ACHN (cell line): ENCODE measurements around the gene SBK1.

Experiments
- DNase-seq: peaks from one replicate; pipeline ENCODE4 v3.0.0-alpha.2; 2015
- in situ Hi-C: cut with HindIII; loops from 2 replicates; pipeline ENCODE4 v1.10.0; 2017; ENCODE audit warnings: low sequenced_read_pairs, low pct_ligation_motif_present, low pct_unique_long_range_greater_than_20kb

The SBK1 gene

DNA sequence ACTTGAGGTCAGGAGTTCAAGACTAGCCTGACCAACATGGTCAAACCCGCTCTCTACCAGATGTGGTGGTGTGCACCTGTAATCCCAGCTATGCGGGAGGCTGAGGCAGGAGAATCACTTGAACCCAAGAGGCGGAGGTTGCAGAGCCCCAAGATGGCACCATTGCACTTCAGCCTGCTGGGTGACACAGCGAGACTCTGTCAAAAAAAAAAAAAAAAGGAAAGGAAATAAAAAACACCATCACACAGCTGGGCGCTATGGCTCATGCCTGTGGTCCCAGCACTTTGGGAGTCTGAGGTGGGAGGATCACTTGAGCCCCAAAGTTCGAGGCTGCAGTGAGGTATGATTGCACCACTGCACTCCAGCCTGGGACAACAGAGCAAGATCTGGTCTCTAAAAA, 13.3 kb upstream of the SBK1 start:
- in situ Hi-C loops: no loop called here
- DNase-seq: no peak

DNA sequence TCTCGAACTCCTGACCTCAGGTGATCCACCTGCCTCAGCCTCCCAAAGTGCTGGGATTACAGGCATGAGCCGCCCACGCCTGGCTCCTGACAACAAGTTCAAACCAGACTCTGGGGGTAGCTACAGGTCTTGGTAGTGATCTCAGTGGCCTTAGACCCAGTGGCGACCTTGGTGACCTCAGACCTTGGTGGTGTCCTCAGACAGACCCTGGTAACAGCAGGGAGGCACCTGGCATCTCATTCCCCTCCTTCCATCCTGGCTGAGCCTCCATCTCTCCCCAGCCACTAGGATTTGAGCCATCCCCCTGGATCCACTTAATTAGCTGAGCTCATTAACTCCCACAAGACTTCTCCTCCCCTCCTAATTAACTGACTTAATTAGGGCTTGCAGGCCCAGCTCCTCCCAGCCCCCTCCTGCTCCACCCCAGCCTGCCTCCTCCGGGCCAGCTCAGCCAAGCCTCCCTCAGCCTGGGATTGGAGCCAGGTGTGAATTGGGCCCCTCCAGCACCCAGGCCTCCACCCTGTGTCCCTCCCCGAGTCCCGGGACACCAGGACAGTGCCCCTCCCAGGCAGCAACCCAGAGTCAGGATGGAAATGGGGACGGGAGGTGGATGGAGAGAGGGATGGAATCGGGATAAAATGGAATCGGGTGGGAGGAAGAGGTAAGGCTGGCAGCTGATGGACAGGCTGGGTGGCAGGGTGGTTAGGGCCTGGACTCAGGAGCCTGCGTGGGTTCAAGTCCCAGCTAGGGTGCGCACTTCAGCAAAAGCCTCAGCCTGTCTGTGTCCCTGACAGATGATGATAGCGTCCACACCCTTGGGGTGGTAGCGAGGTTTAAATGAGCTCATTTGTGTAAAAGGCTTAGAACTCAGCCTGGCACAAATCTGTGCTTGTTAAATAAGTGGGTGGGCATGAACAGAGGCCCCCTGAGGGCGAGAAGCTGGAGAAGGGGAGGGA, 11.2 kb upstream of the SBK1 start:
- DNase-seq: no peak
- in situ Hi-C loops: no loop called here

DNA sequence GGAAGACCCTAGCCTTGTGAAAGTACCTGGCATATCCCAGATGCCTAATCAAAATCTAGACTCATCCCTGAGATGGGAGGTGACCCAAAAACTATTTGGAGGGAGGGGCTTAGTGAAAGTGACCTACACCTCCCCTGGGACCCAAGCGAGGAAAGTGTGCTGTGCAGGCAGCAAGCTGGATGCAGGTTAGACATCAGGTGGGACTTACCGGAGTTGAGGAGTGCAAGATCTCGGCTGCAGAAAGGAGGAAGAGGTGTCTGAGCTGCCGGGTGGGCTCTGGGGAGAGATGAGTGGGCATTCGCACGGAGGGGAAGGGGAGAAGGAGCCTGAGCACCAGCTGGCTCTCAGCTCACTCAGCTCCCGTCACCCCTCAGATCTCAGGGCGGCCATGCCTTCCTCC, 10.3 kb upstream of the SBK1 start:
- in situ Hi-C loops: no loop called here
- DNase-seq: no peak

DNA sequence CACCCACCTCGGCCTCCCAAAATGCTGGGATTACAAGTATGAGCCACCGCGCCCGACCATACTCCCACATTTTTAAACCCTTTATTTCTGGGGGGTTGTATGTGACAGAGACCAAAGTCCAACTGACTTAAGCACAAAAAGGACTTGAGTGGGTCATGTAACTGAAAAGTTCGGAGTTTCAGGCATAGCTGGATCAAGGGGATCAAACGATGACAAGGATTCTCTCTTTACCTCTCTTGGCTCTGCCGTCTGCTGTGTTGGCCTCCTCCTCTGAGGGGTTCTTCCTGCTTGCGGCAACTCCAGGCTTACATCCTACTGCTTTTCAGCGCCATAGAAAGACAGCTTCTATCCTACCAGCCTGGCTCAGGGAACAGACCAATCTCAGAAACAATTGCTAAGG, 9.2 kb upstream of the SBK1 start:
- in situ Hi-C loops: no loop called here

DNA sequence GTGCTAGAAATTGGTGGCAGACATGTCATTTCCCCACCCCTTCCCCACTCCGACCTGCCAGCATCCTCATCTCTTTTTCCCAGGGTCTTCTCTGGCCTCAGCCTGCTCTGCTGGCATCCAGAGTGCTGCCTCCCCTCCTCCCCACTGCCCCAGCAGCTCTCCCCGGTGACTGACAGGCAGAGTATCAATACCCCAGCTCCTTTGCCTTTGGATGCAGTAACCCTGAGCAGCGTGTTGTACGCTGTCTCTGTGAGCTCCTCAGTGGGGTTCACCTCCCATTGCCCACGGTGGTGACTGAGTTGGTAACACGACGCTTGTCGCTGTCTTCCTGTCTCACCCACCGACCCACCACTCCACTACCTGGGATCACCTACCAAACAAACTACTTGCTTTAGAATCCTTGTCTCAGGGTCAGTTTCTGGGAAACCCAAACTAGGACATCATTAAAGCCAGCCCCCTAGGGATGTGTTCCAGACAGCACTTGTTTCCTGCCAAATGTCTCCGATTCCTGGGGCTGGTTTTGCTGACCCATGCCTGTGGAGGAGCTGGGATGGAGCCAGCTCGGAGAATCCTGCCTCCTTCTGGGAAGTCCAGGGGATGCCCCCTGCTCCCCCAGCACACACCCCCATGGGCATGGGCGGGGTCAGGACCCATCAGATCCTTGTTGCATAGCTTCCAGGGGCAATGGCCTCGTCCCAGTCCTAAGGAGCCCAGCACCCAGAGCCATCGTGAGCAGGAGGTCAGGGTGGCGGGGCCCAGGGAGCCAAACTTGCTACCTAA, 8.3 kb upstream of the SBK1 start:
- in situ Hi-C loops: no loop called here
- DNase-seq: no peak

More for the DNA sequence above, 9.2 kb upstream of the SBK1 start:
- DNase-seq: no peak

DNA sequence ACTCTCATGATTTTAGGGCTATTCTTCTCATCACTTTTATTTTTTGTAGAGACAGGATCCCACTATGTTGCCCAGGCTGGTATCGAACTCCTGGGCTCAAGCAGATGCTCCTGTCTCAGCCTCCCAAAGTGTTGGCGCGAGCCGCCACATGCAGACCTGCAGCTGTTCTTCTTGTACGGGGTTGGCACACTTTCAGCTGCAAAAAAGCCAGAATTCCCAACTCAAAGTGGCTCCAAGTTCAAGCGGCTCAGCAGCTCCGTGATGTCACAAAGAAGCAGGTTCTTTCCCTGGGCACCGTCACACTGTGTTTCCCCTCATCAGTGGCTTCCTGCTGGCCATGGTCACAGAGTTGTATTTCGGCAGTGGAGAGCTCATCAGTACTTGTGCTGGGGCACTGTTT, 6.7 kb upstream of the SBK1 start:
- in situ Hi-C loops: no loop called here
- DNase-seq: no peak

DNA sequence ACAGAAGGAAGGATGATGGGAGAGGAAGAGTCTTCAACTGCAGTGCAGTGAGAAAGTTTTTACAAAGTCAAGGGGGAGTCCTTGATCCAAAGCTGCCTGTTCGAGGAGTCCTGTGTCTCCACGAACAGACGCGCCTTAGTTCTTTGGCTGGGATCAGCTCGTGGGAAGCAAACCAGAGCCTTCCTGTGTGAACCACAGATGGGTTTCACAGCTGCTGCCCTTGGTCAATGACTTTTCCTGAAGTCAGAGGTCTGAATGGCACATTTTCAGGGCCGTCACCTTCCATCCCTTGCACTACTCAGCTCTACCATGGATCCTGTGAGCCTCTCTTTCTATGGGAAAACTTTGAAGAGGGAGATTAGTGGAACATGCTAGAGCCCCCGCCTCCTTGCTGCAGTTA, 4.2 kb upstream of the SBK1 start:
- in situ Hi-C loops: no loop called here
- no peak for DNase-seq

DNA sequence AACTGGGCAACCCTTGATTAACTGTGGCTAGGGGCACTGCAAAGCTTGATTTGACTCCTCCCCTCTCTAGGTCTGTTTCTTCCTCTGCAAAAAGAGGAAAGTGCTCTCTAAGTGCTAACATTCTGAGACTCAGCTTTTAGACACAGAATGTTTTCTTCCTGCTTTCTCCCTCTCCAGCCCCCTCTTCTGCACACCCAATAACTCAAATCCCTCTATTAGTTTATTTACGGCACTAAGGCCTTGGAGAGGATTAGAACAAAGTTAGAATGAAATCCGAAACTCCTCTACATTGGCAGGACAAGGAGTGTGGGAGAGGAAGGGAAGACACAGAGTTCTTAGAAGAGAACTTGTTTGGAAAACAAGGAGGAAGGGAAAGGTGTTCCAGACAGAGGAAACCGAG, 3.3 kb upstream of the SBK1 start:
- in situ Hi-C loops: no loop called here
- no peak for DNase-seq

DNA sequence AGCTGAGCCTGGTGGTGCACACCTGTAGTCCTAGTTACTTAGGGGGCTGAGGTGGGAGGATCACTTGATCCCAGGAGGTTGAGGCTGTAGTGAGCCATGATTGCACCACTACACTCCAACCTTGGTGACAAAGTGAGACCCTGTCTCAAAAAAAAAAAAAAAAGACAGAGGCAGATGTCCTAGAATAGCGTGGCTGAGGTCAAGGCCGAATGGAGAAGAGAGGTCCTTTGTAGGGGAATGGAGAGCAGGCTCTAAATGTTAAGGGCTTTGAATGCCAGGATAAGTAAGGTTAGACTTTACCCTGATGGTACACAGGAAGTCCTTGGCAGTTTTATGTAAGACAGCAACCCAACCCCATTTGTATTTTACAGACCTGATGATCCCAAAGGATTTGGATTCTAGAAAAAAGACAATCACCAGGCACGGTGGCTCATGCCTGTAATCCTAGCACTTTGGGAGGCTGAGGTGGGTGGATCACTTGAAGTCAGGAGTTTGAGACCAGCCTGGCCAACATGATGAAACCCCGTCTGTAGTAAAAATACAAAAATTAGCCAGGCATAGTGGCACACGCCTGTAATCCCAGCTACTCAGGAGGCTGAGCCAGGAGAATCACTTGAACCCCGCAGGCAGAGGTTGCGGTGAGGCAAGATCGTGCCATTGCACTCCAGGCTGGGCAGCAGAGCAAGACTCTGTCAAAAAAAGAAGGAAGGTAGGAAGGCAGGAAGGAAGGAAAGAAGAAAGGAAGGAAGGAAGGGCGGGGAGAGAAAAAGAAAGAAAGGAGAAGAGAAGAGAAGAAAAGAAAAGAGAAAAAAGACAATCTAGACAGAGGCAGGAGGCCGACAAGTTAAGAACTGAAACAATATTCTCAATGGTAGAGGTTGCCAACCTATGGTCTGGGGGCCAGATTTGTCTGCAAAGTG, 2.1 kb upstream of the SBK1 start:
- in situ Hi-C loops: no loop called here
- DNase-seq: no peak

DNA sequence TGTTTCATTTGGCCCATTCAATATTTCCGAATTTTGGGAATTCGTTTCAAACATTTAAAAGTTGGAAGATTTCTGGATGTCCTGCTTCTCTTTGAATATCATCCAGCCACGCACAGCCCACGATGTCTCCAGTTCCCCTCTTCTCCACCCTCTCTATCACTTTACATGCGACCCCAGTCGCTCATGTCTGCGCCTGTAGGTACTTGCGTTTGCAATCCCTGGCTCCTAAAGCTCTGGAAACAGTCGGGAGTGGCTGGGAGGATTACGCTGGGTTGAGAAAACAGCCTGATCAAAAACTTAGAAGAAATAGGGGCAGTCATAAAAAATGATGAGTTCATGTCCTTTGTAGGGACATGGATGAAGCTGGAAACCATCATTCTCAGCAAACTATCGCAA, 1.5 kb upstream of the SBK1 start:
- in situ Hi-C loops: no loop called here
- DNase-seq: no peak

DNA sequence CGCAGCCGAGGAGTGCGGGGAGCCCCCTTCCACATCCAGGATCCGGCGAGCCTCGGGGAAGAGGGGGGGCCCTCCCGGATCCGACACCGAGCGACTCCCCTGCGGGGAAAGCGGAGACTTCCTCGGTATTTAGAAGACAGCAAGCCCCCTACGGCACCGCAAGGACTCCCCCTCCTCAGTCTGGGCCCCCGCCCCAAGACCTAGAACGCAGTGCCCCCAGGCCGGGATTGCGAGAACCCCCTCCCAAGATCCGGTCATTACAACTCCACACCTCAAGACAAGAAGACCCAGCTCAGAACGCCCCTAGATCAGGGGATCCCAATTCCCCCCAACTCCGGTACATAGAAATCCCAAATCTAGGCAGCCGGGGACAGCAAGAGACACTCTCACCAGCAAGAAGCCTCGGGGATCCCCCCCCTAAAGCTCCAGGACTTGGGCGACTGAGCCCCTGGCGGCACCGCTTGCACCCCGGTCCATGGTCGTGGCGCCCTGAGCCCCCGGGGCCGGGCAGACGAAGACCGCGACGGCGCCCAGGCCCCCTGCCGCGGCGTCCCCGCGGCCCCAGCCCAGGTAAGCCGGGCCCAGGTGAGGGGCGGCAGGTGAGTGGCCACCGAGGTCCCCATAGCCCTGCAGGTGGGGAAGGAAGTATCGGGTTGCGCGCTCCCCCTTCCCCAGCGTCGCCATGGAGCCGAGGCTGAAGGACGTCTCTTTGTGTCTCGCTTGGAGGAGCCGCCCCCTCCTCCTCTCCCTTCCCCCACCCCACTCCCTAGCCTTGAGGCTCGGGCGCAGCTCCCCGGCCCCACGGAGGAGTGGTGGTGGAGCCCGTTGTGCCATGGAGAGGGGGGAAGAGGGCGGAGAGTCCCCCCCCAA, 641 bp downstream of the SBK1 start:
- no peak for DNase-seq
- in situ Hi-C loops: no loop called here

DNA sequence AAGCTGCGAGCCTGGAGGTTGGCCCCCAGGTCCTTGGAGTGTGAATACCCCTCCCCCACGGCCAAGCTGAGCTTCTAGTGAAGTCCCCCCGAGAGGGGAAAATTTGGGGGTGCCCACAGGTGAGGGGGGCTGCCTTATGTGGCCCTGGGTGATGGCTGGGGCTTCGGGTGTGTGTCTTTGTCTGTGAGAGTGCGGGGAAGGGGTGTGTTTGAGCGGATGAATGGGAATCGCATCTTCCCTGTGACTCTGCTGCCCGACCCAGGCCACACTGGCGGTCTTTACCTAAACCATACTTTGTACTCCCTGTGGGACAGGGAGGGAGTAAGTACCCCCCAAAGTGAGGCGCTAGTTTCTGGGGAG, 1.3 kb downstream of the SBK1 start:
- in situ Hi-C loops: no loop called here
- DNase-seq: no peak

DNA sequence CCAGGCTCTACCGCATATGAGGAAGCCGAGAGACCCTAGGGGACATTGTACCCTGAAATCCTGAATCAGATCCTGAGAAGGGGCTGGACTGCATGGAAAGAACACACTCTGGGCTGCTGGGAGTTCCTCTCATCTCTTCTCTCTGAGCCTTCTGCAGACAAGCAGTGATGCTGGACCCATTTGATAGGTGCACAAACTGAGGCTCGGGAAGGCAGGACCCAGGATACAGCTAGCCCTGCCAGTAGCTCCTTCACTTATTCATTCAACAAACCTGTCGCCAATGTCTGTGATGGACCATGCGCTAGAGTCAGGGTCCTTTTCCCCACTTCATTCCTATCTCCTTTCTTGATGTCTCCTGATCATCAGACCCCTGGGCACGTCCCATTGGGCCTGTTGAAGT, 1.9 kb downstream of the SBK1 start:
- DNase-seq: no peak
- in situ Hi-C loops: no loop called here

DNA sequence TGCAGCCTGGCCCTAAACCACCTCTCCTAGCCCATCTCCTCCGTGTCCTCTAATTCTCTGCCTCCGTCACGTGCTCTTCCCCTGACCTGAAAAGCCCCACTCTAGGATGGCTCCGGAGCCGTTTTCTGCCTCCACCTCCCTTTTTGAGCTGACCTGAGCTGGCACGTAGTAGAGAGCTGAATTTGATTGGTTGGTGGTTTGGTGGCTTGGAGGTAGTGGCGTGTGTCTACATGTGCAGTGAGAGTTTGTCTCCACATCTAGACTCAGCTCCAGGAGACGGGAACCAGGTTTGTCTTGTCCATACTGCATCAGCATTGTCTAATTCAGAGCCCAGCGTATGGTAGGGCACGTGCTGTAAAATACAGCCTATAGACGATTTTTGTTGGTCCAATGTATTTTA, 3.0 kb downstream of the SBK1 start:
- DNase-seq: no peak

DNA sequence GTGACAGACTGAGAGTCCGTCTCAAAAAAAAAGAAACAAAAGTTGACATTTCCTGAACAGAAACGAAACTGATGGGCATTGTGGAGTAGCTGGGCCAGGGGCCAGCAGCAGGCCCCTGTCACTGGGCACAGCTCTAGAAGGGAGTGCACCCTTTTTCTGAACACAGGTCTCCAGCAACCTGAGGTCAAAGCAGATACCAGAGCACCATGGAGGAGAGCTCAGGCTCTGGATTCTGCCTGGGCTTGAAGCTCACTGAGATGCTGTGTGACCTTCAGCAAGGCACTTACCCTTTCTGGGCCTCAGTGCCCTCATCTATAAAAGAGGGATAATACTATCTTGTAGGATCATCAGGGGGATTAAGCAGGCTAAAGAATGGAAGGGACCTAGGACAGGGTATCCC, 5.0 kb downstream of the SBK1 start:
- DNase-seq: no peak
- in situ Hi-C loops: no loop called here

More for the DNA sequence above, 3.0 kb downstream of the SBK1 start:
- in situ Hi-C loops: no loop called here

DNA sequence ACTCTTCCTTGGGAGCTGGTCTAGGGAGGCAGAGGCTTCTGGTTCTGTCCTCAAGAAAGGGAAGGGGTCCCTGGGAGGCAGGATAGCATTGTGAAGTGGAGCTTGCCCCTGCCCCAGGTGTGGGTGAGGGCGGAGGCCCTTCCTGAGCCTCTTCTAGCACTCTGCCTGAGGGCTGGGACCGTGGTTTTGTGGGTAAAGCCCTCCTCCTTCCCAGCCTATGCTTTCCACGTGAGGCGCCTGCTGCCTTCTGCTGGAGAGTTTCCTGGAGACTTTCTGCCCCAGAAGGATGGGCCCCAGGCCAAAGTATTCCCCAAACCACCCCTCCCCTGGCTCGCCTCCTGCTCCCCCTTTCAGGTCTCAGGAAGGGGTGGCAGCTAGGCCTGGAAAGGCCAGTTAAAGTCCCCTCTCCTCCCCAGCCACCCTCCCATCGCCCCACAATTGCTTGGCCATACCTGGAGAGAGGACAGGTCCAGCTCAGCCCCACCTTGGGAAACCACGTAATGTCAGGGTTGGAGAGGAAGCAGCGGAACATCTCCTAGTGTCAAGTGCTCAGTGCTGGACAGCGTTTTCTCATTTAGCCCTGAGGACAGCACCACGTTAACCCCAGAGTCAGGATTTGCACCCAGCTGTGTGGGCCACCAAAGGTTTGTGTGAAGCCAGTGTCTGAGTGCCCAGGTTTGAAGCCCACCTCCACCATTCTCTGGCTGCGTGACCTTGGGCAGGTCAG, 5.6 kb downstream of the SBK1 start:
- no peak for DNase-seq
- in situ Hi-C loops: no loop called here

DNA sequence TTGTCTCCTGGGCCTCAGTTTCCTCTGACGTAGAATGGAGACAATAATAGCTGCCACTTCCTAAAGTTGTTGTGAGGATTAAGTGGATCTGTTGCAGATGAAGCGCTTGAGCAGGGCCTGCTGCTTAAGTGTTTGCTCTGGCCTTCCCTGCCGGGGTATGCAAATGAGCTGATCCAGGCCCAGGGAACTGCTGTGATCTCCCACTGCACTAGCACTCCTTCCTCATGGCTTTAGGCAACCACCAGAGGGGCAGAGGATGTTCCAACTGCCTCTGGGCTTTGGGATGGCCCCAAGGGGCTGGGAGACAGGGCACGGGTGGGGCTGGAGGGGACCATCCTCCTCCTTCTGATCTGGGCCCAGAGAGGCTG, 6.2 kb downstream of the SBK1 start:
- DNase-seq: no peak
- in situ Hi-C loops: no loop called here

DNA sequence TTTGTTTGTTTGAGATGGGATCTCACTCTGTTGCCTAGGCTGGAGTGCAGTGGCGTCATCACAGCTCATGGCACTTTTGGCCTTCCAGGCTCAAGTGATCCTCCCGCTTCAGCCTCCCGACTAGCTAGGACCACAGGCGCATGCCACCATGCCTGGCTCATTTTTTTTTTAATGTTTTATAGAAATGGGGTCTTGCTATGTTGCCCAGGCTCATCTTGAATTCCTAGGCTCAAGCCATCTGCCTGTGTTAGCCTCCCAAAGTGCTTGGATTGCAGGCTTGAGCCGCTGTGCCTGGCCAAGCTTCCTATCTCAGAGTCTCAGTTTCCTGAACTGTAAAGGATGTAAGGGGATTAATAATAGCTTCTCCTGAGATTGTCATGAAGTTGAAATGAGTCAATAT, 8.0 kb downstream of the SBK1 start:
- in situ Hi-C loops: no loop called here
- no peak for DNase-seq
